Liver (tissue), 9 donors: ENCODE results near the gene HLCS. TPM values are rescaled to one million over a fixed set of nuclear protein-coding genes. Genes with fewer than 3 reads are reported as not detected.

ENCODE experiments used
- DNase-seq: peaks from one replicate; pipeline ENCODE4 v3.0.0-alpha.2; 2017; ENCODE audit warnings: low spot score
- H3K27ac ChIP-seq, 2 donors: one replicate each; pipeline ENCODE4 v1.7.0; 2013; ENCODE audit warnings: inconsistent platforms in 2 of 2, low read length in 2 of 2, control low read depth in 1 of 2, low read depth in 1 of 2, mild to moderate bottlenecking in 1 of 2
- H3K27me3 ChIP-seq, 4 donors: one replicate each; pipeline versions ENCODE4 v1.6.1 to v1.7.0; 2013; ENCODE audit warnings: low read length in 3 of 4, inconsistent platforms in 1 of 4, mild to moderate bottlenecking in 1 of 4, moderate library complexity in 1 of 4; ENCODE audit not compliant: control insufficient read depth in 4 of 4, insufficient read depth in 4 of 4
- H3K36me3 ChIP-seq, 4 donors: one replicate each; pipeline versions ENCODE4 v1.6.1 to v1.7.0; 2013; ENCODE audit warnings: low read length in 3 of 4, mild to moderate bottlenecking in 3 of 4, low read depth in 1 of 4, moderate library complexity in 1 of 4; ENCODE audit not compliant: control insufficient read depth in 4 of 4, insufficient read depth in 3 of 4
- H3K4me1 ChIP-seq, 4 donors: one replicate each; pipeline versions ENCODE4 v1.6.1 to v1.7.0; 2013; ENCODE audit warnings: low read length in 3 of 4, mild to moderate bottlenecking in 3 of 4, moderate library complexity in 1 of 4; ENCODE audit not compliant: control insufficient read depth in 4 of 4, insufficient read depth in 4 of 4
- H3K4me3 ChIP-seq, 3 donors: one replicate each; pipeline versions ENCODE4 v1.6.1 to v1.7.0; 2013; ENCODE audit warnings: low read length in 3 of 3, control low read depth in 1 of 3, low read depth in 1 of 3, mild to moderate bottlenecking in 1 of 3
- H3K9ac ChIP-seq, 2 donors: one replicate each; pipeline ENCODE4 v1.7.0; 2013; ENCODE audit warnings: low read length in 2 of 2, mild to moderate bottlenecking in 2 of 2, moderate library complexity in 2 of 2, control low read depth in 1 of 2, low read depth in 1 of 2
- H3K9me3 ChIP-seq, 4 donors: one replicate each; pipeline versions ENCODE4 v1.6.1 to v1.7.0; 2013; ENCODE audit warnings: low read length in 3 of 4; ENCODE audit not compliant: control insufficient read depth in 4 of 4
- EGR1 ChIP-seq, 2 donors: IDR thresholded peaks; 2 replicates each; pipeline ENCODE4 v1.6.1; 2016 to 2018; ENCODE audit warnings: antibody characterized with exemption in 2 of 2, low read depth in 2 of 2
- FOXA2 ChIP-seq: IDR thresholded peaks from 2 replicates; pipeline ENCODE4 v1.6.1; 2016; ENCODE audit warnings: antibody characterized with exemption
- GABPA ChIP-seq, 2 donors: IDR thresholded peaks in 1 of 2; conservative IDR thresholded peaks in 1 of 2; 2 replicates each; pipeline ENCODE4 v1.6.1; 2016; ENCODE audit warnings: antibody characterized with exemption in 2 of 2, mild to moderate bottlenecking in 1 of 2, moderate library complexity in 1 of 2
- HNF4A ChIP-seq, 2 donors: conservative IDR thresholded peaks; 2 replicates each; pipeline ENCODE4 v1.6.1; 2016; ENCODE audit warnings: antibody characterized with exemption in 2 of 2, mild to moderate bottlenecking in 2 of 2
- JUND ChIP-seq, 2 donors: IDR thresholded peaks; 2 replicates each; pipeline ENCODE4 v1.6.1; 2016; ENCODE audit warnings: antibody characterized with exemption in 2 of 2
- MAX ChIP-seq: IDR thresholded peaks from 2 replicates; pipeline ENCODE4 v1.6.1; 2016; ENCODE audit warnings: antibody characterized with exemption
- NR2F2 ChIP-seq: IDR thresholded peaks from 2 replicates; pipeline ENCODE4 v1.6.1; 2016; ENCODE audit warnings: antibody characterized with exemption
- RAD21 ChIP-seq, 2 donors: IDR thresholded peaks; 2 replicates each; pipeline ENCODE4 v1.6.1; 2016; ENCODE audit warnings: antibody characterized with exemption in 2 of 2, mild to moderate bottlenecking in 2 of 2
- RXRA ChIP-seq, 2 donors: IDR thresholded peaks; 2 replicates each; pipeline ENCODE4 v1.6.1; 2017 to 2018; ENCODE audit warnings: antibody characterized with exemption in 2 of 2, mild to moderate bottlenecking in 1 of 2
- SP1 ChIP-seq: IDR thresholded peaks from 2 replicates; pipeline ENCODE4 v1.6.1; 2018; ENCODE audit warnings: antibody characterized with exemption, mild to moderate bottlenecking
- TAF1 ChIP-seq: conservative IDR thresholded peaks from 2 replicates; pipeline ENCODE4 v1.6.1; 2016; ENCODE audit warnings: antibody characterized with exemption, mild to moderate bottlenecking
- YY1 ChIP-seq: IDR thresholded peaks from 2 replicates; pipeline ENCODE4 v1.6.1; 2016; ENCODE audit warnings: antibody characterized with exemption, mild to moderate bottlenecking
- WGBS: extraction: QIAGEN DNeasy Blood & Tissue Kit; methylation state at CpG from one replicate; pipeline ENCODE4 v1.1.7; 2013; 5-methylcytosine and 5-hydroxymethylcytosine counted together
- polyA plus RNA-seq, 2 donors: library from polyadenylated mRNA; stranded (reverse) in 1 of 2; unstranded in 1 of 2; fragments of 200-250 nt in 1 of 2; fragments of >200 nt in 1 of 2; fragmentation: Nextera tagmentation in 1 of 2; extraction: Ambion mirVana in 1 of 2; gene quantifications; one replicate each; pipeline versions ENCODE4 v1.2.1 to v1.2.3, GENCODE V29; 2013 to 2015
- total RNA-seq, 2 donors: library from RNA; depleted of rRNA; stranded (reverse); fragments of >200 nt; gene quantifications; one replicate each; pipeline ENCODE4 v1.2.3, GENCODE V29; 2014
- TF ChIP-seq, protein P1 (sequence below): IDR thresholded peaks from 2 replicates; pipeline ENCODE4 v1.6.1; 2016; ENCODE audit warnings: antibody characterized with exemption
- TF ChIP-seq, protein P2 (sequence below): IDR thresholded peaks from 2 replicates; pipeline ENCODE4 v1.6.1; 2016; ENCODE audit warnings: antibody characterized with exemption
- TF ChIP-seq, protein P3 (sequence below): fragments of 150-350 bp; IDR thresholded peaks from 2 replicates; pipeline ENCODE4 v1.5.1; 2017; ENCODE audit warnings: improper control_type of control experiment, low read depth, low read length; ENCODE audit not compliant: missing input control
- donor health status: healthy.
- donor health status: healthy.
- donor health status: healthy.
- donor health status: healthy.
- donor health status: healthy.

HLCS gene
- total and polyA plus RNA-seq, 4 donors, result 6.6 to 22.5 (median 8.3) TPM

DNA sequence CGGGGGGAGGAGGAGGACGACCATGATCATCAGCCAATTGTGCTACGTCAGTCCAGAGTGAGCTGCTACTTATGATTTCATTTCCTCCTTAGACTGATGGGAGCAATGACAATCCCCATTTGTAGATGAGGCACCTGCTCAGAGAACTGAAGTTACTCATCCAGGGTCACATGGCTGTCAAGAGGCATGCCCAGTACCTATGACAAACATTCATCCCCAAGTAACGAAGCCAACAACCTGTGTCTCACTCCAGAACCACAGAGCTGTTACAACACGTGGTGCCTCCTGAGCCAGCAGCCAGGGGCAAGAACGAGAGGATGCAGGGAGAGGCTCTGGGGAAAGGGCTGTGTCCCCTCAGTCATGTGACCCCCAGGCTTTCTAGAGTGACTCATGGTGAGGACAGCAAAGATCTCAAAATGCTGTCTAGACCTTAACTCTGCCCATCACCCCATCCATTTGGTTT is 173.9 kb downstream of the HLCS start:
- H3K4me1 ChIP-seq, result no peaks in the 10 kb centered on the region
- H3K9me3 ChIP-seq, result no peaks in the 10 kb centered on the region
- DNase-seq, result no peak
- TF ChIP-seq SP1 (no peak), GABPA (IDR thresholded peaks at IDR 0.05 in 1 of 2, conservative IDR thresholded peaks at IDR 0.05 in 1 of 2) (no peak)
- H3K4me3 ChIP-seq, result no peak overlapping the region
- no peak overlapping the region for H3K27ac ChIP-seq
- no peaks in the 10 kb centered on the region for H3K27me3 ChIP-seq
- no peaks in the 10 kb centered on the region for H3K36me3 ChIP-seq
- WGBS, result 89% methylated on average over 6 of the region's 6 CpGs
- H3K9ac ChIP-seq, result no peak overlapping the region

- H3K4me1 ChIP-seq, result no peaks in the 10 kb centered on the region
- no peaks in the 10 kb centered on the region for H3K27me3 ChIP-seq
- H3K9me3 ChIP-seq, result no peaks in the 10 kb centered on the region
- H3K4me3 ChIP-seq, result no peak overlapping the region
- no peaks in the 10 kb centered on the region for H3K36me3 ChIP-seq
- no peak overlapping the region for H3K27ac ChIP-seq
- no peak for DNase-seq
- WGBS, result 89% methylated on average over 21 of the region's 21 CpGs
- TF ChIP-seq HNF4A (conservative IDR thresholded peaks at IDR 0.05), result no peak
- no peak overlapping the region for H3K9ac ChIP-seq
Measured at GRCh38 chr21:36791695-36792470, 174.6 kb downstream of the HLCS start.

DNA sequence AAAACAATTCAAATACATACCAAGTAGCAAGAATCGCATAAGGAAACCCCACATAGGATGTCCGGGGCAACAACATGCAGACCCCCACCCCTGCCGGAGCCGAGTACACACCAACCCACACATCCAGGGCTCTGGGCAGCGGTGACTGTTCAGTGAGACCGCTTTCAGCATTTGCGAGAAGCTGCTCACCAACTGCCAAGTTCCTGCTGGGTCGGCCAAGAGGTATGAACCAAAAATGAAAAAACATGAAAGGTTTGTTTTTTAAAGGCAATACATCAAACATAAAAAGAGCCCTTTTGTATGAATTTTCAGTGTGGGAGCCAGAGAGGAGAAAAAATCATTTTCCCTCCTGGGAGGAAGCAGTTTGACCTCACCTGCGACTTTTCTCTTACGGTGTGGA is 175.3 kb downstream of the HLCS start:
- Histone ChIP-seq H3K4me1 (no peaks in the 10 kb centered on the region), H3K9ac (no peak overlapping the region), H3K4me3 (no peak overlapping the region), H3K27me3 (no peaks in the 10 kb centered on the region), H3K27ac (no peak overlapping the region), H3K36me3 (no peaks in the 10 kb centered on the region), H3K9me3 (no peaks in the 10 kb centered on the region)
- TF ChIP-seq EGR1 (IDR thresholded peaks at IDR 0.05; ENCODE audit: low read depth in 2 of 2) (no peak), YY1 (no peak), JUND (IDR thresholded peaks at IDR 0.05) (no peak), HNF4A (conservative IDR thresholded peaks at IDR 0.05) (no peak), RAD21 (IDR thresholded peaks at IDR 0.05) (no peak), SP1 (no peak), FOXA2 (no peak), TAF1 (no peak)
- TF ChIP-seq, protein P1, sequence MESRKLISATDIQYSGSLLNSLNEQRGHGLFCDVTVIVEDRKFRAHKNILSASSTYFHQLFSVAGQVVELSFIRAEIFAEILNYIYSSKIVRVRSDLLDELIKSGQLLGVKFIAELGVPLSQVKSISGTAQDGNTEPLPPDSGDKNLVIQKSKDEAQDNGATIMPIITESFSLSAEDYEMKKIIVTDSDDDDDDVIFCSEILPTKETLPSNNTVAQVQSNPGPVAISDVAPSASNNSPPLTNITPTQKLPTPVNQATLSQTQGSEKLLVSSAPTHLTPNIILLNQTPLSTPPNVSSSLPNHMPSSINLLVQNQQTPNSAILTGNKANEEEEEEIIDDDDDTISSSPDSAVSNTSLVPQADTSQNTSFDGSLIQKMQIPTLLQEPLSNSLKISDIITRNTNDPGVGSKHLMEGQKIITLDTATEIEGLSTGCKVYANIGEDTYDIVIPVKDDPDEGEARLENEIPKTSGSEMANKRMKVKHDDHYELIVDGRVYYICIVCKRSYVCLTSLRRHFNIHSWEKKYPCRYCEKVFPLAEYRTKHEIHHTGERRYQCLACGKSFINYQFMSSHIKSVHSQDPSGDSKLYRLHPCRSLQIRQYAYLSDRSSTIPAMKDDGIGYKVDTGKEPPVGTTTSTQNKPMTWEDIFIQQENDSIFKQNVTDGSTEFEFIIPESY, result no peak
- TF ChIP-seq, protein P2, sequence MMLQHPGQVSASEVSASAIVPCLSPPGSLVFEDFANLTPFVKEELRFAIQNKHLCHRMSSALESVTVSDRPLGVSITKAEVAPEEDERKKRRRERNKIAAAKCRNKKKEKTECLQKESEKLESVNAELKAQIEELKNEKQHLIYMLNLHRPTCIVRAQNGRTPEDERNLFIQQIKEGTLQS, result no peak
- 96% methylated on average over 10 of the region's 10 CpGs for WGBS
- DNase-seq, result no peak

- WGBS, result 87% methylated on average over 7 of the region's 7 CpGs
- no peak overlapping the region for H3K4me3 ChIP-seq
- H3K36me3 ChIP-seq, result no peaks in the 10 kb centered on the region
- no peak overlapping the region for H3K9ac ChIP-seq
- no peaks in the 10 kb centered on the region for H3K27me3 ChIP-seq
- no peak overlapping the region for H3K27ac ChIP-seq
- H3K9me3 ChIP-seq, result no peaks in the 10 kb centered on the region
- no peak for DNase-seq
- H3K4me1 ChIP-seq, result no peaks in the 10 kb centered on the region
- TF ChIP-seq MAX, result no peak
- no peak for TF ChIP-seq RXRA (IDR thresholded peaks at IDR 0.05)
- no peak for TF ChIP-seq RAD21 (IDR thresholded peaks at IDR 0.05)
- TF ChIP-seq, protein P2, result no peak
- TF ChIP-seq NR2F2, result no peak
- TF ChIP-seq FOXA2, result no peak
- TF ChIP-seq HNF4A (conservative IDR thresholded peaks at IDR 0.05), result no peak
- TF ChIP-seq GABPA (IDR thresholded peaks at IDR 0.05 in 1 of 2, conservative IDR thresholded peaks at IDR 0.05 in 1 of 2), result no peak
- TF ChIP-seq, protein P3, sequence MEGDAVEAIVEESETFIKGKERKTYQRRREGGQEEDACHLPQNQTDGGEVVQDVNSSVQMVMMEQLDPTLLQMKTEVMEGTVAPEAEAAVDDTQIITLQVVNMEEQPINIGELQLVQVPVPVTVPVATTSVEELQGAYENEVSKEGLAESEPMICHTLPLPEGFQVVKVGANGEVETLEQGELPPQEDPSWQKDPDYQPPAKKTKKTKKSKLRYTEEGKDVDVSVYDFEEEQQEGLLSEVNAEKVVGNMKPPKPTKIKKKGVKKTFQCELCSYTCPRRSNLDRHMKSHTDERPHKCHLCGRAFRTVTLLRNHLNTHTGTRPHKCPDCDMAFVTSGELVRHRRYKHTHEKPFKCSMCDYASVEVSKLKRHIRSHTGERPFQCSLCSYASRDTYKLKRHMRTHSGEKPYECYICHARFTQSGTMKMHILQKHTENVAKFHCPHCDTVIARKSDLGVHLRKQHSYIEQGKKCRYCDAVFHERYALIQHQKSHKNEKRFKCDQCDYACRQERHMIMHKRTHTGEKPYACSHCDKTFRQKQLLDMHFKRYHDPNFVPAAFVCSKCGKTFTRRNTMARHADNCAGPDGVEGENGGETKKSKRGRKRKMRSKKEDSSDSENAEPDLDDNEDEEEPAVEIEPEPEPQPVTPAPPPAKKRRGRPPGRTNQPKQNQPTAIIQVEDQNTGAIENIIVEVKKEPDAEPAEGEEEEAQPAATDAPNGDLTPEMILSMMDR, result no peak
- TF ChIP-seq TAF1, result no peak
- no peak for TF ChIP-seq JUND (IDR thresholded peaks at IDR 0.05)
Measured at GRCh38 chr21:36790616-36791015, 175.9 kb downstream of the HLCS start.
